Fibroblast of lung (primary cell): Measurements from ENCODE around the gene SEMA5B.

Source experiments
- EZH2 ChIP-seq: IDR thresholded peaks from 2 replicates; pipeline ENCODE4 v1.5.1; 2012; ENCODE audit warnings: low read length, control low read depth, mild to moderate bottlenecking; ENCODE audit errors: missing control alignments
- TF ChIP-seq, protein P1 (sequence below), 2 donors: IDR thresholded peaks in 1 of 2; conservative IDR thresholded peaks in 1 of 2; 1 replicate in 1 of 2; 2 replicates in 1 of 2; pipeline ENCODE4 v1.5.1; 2011 to 2012; ENCODE audit warnings: low read length in 2 of 2, control low read depth in 1 of 2, inconsistent platforms in 1 of 2, low read depth in 1 of 2, mild to moderate bottlenecking in 1 of 2

DNA sequence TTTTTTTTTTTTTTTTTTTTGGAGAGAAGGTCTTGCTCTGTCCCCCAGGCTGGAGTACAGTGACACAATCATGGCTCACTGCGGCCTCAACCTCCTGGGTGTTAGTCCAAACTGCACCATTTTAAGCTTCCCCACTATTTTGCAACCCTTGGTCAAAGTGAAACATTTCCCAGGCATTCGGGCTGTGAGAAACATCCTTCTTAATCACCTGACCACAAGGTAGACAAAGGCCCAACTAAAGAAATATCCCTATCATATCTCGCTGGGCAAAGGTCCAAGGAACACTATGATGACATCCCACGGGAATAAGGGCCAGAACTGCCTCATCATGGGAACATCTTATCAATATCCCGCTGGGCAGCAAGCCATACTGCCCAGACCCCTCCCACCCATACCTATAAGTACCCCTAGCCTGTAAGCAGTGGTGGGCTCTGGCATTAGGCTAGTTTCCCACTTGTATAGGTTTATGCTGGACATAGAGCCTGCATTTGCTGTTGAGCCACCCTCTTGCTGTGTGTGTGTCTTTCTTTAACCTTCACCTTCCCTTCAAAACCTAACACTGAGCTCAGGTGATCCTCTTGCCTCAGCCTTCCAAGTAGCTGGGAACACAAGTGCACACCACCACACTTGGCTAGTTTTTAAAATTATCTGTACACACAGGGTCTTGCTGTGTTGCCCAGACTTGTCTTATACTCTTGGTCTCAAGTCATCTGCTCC lies 95.2 kb downstream of the SEMA5B start:
- TF ChIP-seq, protein P1, sequence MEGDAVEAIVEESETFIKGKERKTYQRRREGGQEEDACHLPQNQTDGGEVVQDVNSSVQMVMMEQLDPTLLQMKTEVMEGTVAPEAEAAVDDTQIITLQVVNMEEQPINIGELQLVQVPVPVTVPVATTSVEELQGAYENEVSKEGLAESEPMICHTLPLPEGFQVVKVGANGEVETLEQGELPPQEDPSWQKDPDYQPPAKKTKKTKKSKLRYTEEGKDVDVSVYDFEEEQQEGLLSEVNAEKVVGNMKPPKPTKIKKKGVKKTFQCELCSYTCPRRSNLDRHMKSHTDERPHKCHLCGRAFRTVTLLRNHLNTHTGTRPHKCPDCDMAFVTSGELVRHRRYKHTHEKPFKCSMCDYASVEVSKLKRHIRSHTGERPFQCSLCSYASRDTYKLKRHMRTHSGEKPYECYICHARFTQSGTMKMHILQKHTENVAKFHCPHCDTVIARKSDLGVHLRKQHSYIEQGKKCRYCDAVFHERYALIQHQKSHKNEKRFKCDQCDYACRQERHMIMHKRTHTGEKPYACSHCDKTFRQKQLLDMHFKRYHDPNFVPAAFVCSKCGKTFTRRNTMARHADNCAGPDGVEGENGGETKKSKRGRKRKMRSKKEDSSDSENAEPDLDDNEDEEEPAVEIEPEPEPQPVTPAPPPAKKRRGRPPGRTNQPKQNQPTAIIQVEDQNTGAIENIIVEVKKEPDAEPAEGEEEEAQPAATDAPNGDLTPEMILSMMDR (conservative IDR thresholded peaks at IDR 0.05 in 1 of 2, IDR thresholded peaks at IDR 0.05 in 1 of 2; ENCODE audit: low read depth in 1 of 2, low read length in 2 of 2), result no peak
- no peak for TF ChIP-seq EZH2
